GM18909 (cell line): ENCODE data around the gene GAREM1.
"Not testable (repeated sequence)": the region's sequence is repeated elsewhere in the genome, so short reads cannot be mapped to it uniquely, and the experiment has no call there.

Experiments
- ATAC-seq: cut with Tn5 transposase; IDR thresholded peaks from one replicate; pipeline ENCODE4 v1.9.1; 2021; ENCODE audit warnings: mild to moderate bottlenecking; ENCODE audit not compliant: unreplicated experiment, poor library complexity

GAREM1 gene

GRCh38 chr18:32299484-32299883 lies 171.2 kb downstream of the GAREM1 start:
- ATAC-seq: no peak

- ATAC-seq: no peak
Observed at GRCh38 chr18:32298171-32298667, 172.5 kb downstream of the GAREM1 start.

- ATAC-seq: no peak
Observed at GRCh38 chr18:32297579-32298170, 173.0 kb downstream of the GAREM1 start.

GRCh38 chr18:32296851-32297250 lies 173.8 kb downstream of the GAREM1 start:
- no peak for ATAC-seq

- ATAC-seq: no peak
Observed at GRCh38 chr18:32295604-32296003, 175.1 kb downstream of the GAREM1 start.

GRCh38 chr18:32293107-32293506 lies 177.6 kb downstream of the GAREM1 start:
- ATAC-seq: no peak

GRCh38 chr18:32291623-32292022 lies 179.1 kb downstream of the GAREM1 start:
- ATAC-seq: not testable (repeated sequence)

- no peak for ATAC-seq
Observed at GRCh38 chr18:32290810-32291209, 179.9 kb downstream of the GAREM1 start.

- no peak for ATAC-seq
Observed at GRCh38 chr18:32289483-32290075, 181.1 kb downstream of the GAREM1 start.

- ATAC-seq: no peak
Observed at GRCh38 chr18:32287873-32288272, 182.8 kb downstream of the GAREM1 start.

GRCh38 chr18:32287249-32287648 lies 183.4 kb downstream of the GAREM1 start:
- no peak for ATAC-seq

- ATAC-seq: no peak
Observed at GRCh38 chr18:32286749-32287148, 183.9 kb downstream of the GAREM1 start.

- no peak for ATAC-seq
Observed at GRCh38 chr18:32284284-32284683, 186.4 kb downstream of the GAREM1 start.

GRCh38 chr18:32280911-32281310 lies 189.8 kb downstream of the GAREM1 start:
- no peak for ATAC-seq

GRCh38 chr18:32280188-32280783 lies 190.4 kb downstream of the GAREM1 start:
- ATAC-seq: no peak

GRCh38 chr18:32278177-32278799 lies 192.4 kb downstream of the GAREM1 start:
- ATAC-seq: no peak

GRCh38 chr18:32277549-32277948 lies 193.1 kb downstream of the GAREM1 start:
- no peak for ATAC-seq

- ATAC-seq: no peak
Observed at GRCh38 chr18:32276906-32277305, 193.8 kb downstream of the GAREM1 start.

- ATAC-seq: no peak
Observed at GRCh38 chr18:32276256-32276655, 194.4 kb downstream of the GAREM1 start.

- ATAC-seq: no peak
Observed at GRCh38 chr18:32275221-32275620, 195.5 kb downstream of the GAREM1 start.

- no peak for ATAC-seq
Observed at GRCh38 chr18:32274307-32274706, 196.4 kb downstream of the GAREM1 start.
